Ammon's horn (tissue), 1 donor: ENCODE data around the gene BID.
A peak's percentile ranks its signal among the peaks of the same experiment; 100 is the strongest.
"Not testable (repeated sequence)": the region's sequence is repeated elsewhere in the genome, so short reads cannot be mapped to it uniquely, and the experiment has no call there.

ENCODE experiments used
- DNase-seq: peaks from one replicate; pipeline ENCODE4 v3.0.0-alpha.2; 2016; ENCODE audit warnings: low spot score

BID gene

DNA sequence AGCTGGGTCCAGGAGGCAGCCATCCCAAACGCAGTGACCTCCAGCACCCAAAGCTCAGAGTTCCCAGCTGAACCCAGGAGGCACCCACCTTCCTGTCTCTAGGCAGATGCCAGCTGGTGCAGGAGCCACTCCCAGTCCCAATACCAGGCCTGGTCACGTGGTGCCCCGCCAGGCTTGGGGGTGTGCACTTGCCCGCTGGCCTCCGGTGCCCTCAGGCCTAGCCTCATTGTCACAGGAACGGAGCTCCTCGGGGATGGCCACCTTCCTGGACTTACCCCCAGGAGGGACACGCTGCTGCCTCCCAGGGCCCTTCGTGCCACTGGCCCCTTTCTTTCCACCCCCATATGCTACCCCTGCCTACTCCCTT is 4.6 kb downstream of the BID start:
- no peak for DNase-seq

- DNase-seq = no peak
These were observed 5.1 kb downstream of the BID start for GRCh38 chr22:17769013-17769715.

GRCh38 chr22:17767233-17768065 is 6.8 kb downstream of the BID start:
- no peak for DNase-seq

DNA sequence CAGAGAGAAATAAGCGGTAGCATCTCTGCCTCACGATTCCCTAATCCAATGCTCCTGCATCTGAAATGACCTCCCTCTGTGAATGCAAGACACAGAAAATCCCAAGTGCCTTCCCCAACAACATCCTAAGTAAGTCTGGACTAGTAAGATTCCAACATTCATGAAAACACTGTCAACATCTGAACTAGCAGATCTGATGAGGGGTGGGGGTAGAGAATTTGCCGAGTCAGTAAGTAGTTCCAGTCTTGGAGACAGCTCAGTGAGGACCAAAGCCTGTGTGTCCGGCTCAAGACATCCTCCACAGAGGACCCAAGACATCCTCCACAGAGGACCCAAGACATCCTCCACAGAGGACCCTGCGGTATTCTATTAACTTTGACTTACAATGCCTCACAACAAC is 9.4 kb downstream of the BID start:
- DNase-seq = not testable (repeated sequence)

DNA sequence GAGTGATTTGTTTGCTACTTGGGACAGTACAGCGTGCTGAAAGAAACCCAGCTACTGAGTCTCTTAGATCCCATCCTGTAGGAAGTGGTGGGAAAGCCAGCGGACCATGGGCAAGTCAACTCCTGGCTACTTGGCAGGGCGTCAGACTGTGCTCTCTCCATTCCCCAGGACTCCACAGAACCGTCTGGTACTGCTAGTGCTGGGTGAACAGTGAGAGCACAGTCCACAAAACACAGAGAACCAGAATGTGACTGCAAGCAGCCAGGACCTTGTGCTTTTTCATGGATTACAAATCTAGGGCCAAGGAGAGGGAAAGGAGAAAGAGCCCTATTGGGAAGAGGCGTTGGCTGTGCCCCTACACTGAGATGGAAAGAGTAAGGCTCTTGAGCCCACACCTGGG is 10.2 kb downstream of the BID start:
- no peak for DNase-seq

GRCh38 chr22:17763442-17763841 is 10.8 kb downstream of the BID start:
- DNase-seq = not testable (repeated sequence)

DNA sequence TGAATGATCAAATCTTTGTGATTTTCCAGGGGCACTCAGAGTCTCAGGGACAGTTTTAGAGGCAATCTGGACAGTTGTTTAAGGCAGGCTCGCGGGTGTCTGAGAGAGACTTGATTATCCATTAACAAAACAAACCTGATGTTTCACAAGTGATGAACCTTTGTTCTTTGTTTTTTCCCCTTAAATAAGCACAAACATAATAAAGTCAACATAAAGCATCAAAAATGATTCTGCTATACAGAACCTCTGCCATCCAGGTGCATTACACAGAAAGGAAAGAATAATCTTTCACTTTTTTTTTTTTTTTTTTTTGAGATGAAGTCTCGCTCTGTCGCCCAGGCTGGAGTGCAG is 13.2 kb downstream of the BID start:
- DNase-seq = no peak

DNA sequence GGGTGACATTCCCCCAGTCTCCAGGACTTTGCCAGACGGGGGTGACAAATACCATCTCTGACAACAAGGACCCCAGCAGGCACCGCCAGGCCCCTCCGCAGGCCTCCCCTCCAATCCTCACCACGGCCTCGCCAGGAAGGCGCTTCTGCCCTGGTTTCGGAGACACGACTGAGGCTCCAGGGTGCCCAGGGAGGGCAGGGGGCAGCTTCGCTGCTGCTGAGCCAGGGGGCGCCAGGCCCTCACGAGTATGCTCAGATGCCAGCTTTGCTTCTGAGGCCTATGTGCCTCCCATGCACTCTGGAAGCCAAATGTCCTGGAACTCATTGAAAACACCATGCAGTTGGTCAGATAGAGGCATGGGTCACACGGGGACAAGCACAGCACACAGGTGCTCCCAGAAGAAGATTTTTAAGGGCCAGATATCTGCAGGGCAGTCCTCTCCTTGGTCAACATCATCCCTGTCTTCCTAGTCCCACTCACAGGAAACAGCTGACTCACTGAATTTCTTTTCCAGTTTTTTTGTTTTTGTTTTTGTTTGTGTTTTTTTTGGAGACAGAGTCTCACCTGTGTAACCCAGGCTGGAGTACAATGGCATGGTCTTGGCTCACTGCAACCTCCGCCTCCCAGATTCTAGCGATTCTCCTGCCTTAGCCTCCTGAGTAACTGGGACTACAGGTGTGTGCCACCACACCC is 19.9 kb downstream of the BID start:
- DNase-seq = no peak

DNA sequence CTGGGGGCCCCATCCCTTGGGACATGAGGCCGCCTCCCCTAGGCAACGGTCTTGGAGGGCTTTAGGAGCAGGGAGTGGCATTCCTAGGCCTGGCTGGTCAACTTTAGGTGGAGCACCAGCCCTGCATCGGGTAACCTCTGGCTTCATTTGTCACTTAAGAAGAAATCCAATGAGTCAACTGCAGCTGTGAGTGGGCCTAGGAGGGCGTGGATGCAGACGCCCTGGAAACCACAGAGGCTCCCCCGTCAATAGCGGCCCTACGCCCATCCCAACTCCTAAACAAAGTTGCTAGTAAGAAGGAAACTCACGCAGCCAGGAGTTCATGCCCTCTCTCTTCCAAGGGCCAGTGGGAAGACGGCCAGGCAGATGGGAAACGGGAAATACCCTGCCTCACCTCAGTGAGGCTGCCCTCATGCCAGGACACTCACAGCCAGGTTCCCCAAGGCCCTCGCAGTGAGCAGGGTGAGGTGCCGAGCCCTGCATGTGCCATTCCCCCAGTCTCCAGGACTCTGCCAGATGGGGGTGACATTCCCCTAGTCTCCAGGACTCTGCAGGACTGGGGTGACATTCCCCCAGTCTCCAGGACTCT is 20.8 kb downstream of the BID start:
- DNase-seq = no peak

DNA sequence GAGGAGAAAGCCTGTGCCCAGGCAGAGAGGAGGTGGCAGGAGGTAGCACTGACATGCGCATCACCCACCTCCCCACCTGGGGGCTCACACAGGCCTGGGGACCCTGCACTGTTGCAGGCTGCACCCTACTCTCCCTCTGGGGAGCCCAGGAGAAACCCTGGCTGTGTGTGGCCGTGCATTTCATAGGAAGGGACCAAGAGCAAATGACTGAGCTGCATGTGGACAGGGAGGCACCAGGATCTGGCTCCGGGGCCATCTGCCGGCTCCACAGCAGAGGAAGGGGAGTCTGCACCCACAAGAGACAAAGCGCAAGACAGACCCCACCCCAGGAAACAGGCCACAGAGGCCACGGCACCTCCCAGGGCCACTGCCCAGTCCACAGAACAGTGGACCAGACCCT is 22.7 kb downstream of the BID start:
- no peak for DNase-seq

DNA sequence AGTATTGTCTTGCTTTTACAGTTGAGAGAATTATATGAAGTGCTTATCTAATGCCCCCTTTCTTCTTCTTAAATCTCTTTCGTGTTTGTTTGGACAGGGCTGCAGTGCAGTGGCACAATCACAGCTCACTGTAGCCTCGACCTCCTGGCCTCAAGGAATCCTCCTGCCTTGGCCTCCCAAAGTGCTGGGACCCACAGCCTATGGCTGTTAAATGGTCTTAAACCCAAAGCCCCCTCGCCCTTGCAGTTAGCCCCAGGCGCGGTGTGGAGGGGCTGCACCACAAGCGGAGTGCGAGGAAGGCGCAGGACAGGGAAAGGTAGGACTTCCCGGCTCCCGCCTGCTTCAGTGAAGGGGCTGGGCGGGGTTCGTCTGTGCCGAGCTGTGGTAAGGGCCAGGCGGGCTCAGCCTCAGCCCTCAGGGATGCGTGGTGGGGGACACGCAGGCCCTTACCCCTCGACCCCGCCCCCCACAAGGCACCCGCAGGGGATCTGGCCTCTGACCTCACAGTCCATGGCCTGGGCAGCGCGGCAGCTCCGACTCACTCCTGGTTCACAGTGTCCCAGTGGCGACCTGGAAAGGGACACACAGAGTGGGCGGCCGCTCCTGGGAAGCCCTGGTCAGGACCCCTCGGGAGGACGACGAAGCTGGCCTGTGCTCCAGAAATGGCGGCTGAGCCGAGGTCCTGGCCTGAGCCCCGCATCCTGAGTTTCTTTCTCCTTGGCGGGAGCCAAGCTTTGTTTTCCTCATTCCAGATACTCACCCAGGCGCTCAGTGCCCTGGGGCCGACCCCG is 24.5 kb downstream of the BID start:
- DNase-seq = no peak

DNA sequence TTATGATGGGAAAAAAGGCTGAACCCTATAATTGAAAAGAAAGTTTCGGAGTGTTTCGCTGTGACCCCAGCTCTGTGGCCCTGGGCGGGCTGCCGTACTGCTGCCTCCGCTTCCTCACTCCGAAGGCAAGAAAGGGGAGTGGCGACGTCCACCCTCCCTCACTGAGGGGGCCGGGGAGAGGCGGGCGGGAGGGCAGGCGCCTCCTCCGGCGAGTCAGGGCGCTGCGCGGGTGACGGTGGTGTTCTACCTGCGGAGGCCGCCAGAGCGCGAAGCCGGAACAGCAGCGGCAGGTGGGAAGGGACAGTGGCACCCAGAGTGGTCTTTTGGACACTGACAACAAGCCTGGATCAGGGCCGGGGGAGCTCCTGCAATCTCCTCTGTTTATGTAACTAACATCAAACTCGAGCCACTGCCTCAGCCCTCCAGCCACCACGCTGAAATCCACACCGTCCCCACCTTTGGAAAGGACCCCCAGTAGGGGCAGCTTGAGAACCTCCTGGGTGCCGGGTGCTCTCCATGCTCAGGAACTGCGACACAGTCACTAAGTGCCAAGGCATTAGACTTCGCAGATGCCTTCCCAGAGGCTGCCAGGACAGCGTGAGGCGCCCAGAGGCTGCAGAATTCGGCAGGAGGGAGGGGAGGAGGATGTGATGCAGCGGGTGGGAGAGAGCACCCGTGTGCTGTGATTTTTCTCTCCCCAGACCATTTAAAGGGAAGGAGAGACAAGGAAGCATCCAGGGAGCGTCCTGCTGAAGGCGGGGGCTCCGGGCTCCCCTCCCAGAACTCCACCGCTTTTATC is 25.5 kb downstream of the BID start:
- no peak for DNase-seq

DNA sequence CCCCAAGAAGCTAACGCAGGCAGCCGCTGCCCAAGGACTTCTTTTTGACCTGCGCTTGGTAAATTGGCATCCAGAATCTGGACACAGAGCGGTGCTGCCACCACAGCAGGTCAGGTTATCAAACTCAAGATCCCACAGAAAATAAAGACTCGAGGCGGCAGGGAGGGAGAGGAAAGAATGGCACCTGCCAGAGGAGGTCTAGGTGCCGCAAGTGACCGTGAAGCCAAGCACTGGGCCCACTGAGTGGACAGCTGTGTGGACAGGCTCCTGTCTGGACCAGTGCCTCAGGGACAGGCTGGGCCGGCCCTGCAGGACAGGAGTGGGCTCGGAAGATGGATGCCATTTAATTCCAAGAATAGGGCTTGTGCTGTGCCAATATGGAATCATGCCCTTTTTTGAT is 27.4 kb downstream of the BID start:
- DNase-seq = no peak

GRCh38 chr22:17744430-17744829 is 29.8 kb downstream of the BID start:
- no peak for DNase-seq

- no peak for DNase-seq
These were observed 30.4 kb downstream of the BID start for GRCh38 chr22:17743661-17744411.

DNA sequence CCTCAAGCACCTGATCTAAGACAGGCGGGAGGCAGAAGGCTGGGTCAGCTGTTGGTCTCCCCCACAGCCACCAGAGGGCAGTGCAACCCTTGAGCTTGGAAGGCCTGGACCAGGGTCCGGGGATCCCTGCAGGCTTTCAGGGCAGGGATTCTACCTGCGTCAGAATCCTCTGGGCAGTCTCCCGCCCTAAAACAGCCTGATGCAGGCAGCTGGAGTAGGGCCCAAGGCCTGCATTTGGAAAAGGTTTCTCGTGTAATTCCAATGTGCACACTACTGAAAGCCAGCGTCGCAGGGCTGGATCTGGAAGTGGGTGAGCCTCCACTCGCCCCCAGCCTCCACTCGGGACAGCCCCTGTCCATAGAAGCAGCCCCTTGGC is 31.8 kb downstream of the BID start:
- DNase-seq = peak; percentile 74

DNA sequence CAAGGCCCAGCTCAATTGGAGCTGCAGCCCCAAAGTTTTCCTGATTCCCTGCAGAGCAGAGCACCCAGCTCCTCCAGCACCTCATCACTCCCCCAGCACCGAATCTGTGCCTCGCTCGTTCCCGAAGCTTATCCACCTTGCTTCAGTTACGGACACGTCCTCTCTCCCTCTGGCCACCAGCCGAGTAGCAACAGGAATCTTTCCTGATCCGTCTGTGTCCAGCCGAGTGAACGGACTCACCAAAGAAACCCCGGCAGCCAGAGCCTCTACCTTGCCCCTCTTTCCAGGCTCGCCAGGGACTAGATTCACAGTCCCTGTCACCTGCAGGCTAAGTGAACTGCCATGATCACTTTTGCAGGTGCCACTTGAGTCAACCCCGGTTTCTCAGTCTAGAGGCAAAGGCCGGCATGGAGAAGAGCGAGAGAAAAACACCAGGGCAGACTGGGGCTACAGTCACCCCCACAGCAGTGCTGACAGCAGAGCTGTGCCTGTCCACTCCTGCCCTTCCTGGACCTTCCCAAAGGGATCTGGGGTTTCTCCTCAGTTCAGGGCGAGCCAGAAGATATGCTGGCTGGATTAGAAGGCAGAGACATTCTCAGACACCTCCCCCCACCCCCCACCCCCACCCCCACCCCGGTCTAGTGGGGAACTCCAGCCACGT is 32.3 kb downstream of the BID start:
- DNase-seq = no peak

GRCh38 chr22:17739196-17739975 is 34.9 kb downstream of the BID start:
- no peak for DNase-seq
